NCI-H1105 (cell line): ENCODE data around the gene GIPC1.

Experiments
- DNase-seq: peaks from one replicate; lab custom pipeline; 2025; lab: John Stamatoyannopoulos, UW

The GIPC1 gene

GRCh38 chr19:14434543-14435319, 61.2 kb downstream of the GIPC1 start:
- DNase-seq: no peak

- peak; percentile 90 for DNase-seq
These were observed 62.1 kb downstream of the GIPC1 start for GRCh38 chr19:14433554-14434501.

- peak; percentile 78 for DNase-seq
These were observed 63.0 kb downstream of the GIPC1 start, which contains the start of gene PKN1 for GRCh38 chr19:14432791-14433553. Gene PKN1, plus strand, starts transcription at chr19:14433306. Its CDS starts 216 bp downstream, at chr19:14433522.

GRCh38 chr19:14430712-14431111, 65.2 kb downstream of the GIPC1 start:
- DNase-seq: no peak

- DNase-seq: no peak
These were observed 67.0 kb downstream of the GIPC1 start for GRCh38 chr19:14428882-14429416.
